DMS 273 (cell line): ENCODE data around the gene HLA-DMA.

Experiments used
- DNase-seq: peaks from one replicate; lab custom pipeline; 2025; ENCODE audit not compliant: unreplicated experiment; lab: John Stamatoyannopoulos, UW

The HLA-DMA gene

DNA sequence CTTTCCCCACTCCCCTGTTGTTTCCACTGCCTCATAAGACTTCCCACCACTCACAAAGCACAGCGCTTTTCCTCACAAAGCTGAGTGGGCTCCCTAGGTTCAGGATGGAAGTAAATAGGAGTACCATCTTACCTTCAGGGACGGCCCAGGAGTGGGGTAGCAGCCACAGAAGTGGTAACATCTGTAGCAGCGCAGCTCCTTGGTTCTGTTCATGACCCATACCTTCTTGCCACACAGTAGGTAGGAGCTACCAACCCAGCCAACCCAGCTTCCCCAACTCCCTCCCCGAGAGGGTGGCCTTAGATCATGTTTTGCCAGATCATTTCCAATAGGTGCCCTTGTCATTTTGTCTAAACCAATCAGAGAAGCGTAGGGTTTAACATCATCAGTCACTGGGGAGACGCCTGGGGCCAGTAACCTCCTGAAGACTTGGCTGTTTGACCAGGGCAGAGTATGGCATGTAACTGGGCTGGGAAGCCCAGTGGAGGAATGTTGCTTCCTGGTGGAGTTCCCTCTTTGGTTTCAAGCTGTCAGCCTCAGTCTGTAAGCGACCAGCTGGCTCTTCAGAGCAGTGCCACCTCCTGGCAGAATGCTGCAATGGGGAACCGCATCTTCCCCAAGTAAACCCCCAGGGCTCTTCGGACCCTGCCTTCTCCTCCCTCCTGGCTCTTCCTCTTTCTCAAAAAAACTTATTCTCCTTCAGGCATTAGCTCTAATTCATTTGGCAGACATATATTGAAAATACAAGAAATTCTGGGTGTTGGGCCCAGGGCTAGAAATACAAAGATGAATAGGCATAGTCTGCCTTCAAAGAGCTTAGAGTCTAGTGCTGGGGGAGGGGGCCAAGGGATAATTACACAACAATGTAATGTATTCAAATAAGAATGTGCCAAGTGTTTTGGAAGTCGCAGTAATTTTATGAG is at the start of gene HLA-DMA:
HLA-DMA (minus strand) TSS at position 281 of the 923 bp plus-strand sequence; CDS start at position 220, 61 bp downstream.
- DNase-seq, result peak; percentile 92

DNA sequence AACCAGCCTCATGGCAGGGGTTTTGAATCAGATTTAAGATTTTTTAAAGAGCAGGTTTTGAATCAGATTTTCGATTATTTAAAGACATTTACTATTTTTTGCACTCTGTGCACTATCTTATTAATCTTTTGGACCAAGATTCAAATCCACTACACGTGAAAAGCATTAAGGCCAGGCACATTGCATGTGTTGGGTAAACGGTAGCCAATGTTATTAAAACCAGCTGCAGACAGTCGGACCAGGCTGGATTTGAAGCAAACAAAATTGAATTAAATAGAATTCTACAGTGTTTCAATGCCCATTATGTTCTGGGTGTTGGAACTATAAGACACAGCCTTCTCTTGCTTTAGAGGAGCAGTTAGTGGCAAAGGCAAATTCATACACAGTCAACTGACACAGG is 48.8 kb upstream of the HLA-DMA start:
- no peak for DNase-seq

DNA sequence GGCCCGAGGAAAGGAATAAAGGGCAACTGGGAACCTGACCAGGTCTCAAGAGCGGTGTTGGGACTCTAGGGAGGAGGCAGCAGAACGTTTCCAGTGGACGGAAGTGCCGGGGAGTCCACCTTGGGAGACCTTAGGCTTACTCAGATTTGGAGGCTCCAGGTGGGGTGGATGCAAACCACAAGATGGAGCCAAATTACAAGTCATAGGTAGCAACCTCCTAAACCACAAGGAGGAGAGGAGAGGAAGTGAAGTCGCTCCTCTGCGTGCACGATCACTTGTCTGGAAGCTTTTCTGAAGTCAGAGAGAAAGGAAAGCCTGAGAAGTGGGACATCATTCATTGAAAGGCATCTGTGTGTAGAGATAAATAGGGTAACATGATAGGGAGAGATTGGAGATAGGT is 47.2 kb upstream of the HLA-DMA start:
- DNase-seq, result peak; percentile 65

DNA sequence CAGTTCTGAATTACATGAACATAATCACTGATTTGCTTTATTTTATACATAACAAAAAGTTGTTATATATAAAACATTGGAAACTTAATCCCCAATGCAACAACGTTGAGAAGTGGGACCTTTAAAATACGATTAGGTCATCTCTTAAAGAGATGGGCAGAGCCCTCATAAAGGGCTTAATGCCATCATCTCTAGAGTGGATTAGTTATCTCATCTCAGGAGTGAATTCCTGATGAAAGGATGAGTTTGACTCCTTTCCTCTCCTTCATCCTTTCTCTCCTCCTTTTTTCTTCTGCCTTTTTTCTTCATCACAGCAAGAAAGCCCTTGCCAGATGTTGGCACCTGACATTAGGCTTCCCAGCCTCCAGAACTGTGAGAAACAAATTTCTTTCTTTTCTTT is 42.6 kb upstream of the HLA-DMA start:
- DNase-seq, result no peak

DNA sequence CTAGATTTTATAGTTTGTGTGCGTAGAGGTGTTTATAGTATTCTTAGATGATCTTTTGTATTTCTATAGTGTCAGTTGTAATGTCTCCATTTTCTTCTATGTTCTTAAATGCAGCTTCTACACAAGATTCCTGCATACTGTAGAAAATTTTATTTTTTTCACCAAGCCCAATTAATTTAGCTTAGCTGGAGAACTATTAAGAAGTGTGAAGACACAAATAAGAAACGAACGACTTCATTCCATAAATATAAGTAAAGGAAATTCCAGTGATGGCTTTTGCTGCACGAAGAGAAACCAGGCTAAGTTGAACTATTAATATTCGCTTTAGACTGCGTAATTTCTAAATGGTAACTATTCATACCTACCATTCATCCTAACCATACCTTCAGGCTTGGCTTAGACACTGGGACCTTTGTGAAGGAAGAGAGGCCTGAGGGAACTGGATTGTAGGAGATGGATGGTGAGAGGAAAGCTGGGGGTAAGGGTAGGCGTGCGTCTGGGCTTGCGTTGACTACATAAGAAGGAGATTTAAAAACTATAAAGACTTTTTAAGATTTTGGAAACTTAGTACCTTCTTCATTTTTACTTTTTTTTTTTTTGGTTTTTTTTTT is 40.6 kb upstream of the HLA-DMA start:
- DNase-seq, result no peak

DNA sequence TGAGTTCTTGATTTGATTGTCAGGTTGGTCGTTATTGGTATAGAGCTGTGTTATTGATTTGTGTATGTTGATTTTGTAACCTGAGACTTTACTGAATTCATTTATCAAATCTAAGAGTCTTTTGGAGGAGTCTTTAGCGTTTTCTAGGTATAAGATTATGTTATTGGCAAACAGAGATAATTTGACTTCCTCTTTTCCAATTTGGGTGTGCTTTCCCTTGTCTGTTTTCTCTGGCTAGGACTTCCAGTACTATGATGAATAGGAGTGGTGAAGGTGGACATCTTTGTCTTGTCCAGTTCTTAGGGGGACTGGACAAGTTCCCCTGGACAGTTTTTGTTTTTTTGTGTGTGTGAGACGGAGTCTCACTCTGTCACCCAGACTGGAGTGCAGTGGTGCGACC is 39.1 kb upstream of the HLA-DMA start:
- no peak for DNase-seq

DNA sequence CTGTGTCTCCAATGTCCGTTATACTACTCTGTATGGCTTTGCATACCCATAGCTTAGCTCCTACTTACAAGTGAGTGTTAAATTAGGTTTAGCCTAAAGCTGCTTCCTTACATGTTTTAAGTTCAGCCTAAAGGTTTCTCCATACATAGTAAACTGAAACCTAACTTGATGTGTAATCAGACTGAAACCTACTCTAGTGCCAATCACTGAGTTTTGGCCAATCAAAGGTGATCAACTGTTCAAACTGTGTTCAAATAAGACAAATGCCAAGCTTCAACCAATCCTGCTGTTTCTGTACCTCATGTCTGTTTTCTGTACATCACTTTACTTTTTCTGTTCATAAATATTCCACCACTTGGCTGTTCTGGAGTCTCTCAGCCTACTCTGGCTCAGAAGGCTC is 36.5 kb upstream of the HLA-DMA start:
- no peak for DNase-seq

DNA sequence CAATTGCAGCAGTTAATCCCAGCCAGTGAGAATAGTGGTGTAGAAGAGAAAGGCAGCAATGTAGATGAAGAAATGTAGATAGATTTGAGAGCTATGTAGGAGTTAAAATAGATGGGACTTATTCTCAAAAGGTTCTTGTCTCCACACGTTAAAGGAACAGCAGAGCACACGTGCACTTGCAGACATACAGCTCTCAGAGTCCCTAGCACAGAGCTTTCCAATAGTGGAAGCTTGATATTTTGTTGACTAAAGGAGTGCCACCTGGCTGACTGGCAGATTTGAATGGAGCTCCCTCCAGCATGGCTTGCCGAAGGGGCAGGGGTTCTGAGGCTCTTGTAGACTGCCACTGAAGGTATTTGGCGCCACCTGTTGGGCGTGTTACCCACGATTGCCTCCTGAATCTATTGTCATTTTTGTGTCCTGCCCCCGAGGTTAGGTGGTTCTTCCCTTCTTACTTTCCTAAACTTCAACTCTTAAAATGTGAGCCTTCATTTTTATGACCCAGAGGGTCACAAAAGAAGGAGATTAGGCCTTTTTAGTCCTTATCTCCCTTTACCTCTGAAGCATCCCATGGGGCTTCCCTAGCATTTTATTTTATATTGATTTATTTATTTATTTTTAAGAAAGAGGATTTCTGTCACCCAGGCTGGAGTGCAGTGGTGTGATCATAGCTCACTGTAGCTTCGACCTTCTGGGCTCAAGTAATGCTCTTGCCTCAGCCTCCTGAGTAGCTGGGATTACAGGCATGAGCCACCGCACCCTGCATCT is 31.9 kb upstream of the HLA-DMA start:
- DNase-seq, result peak; percentile 97

DNA sequence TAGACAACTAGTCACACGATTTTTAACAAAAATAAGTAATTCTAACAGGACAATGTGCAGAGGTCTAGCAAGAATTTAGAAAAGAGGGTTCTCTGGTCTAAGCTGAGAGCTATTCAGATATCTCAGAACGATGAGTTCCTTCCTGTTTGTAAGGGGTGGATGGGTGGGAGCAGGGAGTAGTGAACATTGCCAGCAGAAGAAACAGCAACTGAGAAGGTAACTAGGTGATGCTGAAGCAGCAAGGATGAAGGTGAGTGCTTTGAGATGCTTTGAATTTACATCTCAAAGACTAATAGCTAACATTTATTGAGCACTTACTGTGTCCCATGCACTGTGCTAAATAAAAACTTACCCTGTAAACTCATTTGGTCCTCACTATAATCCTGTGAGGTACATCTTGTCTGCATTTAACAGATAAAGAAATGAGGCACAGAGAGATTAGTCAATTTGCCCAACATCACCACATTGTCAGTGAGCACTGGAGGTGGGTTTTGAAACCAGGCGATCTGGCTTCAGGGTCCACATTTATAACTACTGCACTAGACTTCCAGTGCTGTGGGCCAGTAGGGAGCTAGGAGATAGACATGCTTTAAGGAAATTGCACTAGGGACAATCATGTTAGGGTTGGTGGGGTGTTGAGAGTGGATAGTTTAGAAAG is 31.2 kb upstream of the HLA-DMA start:
- no peak for DNase-seq

DNA sequence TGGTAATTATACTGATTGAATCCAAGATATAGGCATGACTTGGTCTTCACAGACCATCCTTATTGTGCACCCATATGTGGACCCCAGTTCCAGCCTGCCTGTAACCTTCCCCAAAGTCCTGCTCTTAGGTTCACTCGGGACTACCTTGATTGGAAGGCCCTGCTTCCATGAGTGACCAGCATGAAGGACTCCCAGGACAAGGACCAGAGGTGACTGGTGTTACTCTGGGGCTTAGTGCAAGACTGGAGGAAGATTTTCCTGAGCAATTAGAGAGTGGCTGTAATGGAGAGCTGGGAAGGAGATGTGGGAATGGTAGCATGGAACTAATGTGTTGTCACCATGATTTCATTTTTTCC is 30.6 kb upstream of the HLA-DMA start:
- DNase-seq, result no peak

DNA sequence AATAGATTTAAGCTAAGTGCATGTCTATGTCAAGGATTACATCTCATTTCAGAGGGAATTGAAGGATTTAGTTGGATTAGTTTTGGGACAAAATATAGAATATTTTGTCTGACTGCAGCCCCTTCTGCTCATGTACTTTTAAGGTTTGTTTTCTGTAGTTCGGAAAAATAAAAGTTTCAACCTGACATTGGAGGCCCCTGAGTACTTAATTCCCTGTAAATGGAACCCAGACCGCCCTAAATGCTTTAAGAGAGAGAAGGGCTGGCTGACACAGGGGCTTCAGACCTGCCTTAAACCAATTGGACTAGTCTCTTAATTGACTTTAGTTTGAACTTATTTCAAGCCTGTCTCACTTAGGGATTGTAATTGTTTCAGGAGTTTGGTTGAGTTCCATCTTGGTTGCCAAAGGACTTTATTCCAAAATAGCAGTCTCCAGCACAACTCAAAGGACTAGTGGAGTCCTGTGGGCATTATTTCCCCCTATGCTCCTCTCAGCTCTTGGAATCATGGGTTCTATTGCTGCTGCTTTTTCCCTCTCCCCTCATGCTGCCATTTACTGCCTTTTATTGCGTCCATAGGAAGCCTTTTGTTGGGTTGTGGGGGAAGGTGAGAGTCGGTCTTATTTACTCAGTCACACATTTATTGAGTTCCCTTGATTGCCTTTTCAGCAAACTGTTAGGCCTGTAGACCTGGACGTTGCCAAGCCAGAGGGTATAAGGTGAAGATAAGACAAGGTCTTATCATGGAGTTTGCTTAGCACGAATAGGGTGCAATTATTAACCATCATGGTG is 30.0 kb upstream of the HLA-DMA start:
- DNase-seq, result peak; percentile 65

DNA sequence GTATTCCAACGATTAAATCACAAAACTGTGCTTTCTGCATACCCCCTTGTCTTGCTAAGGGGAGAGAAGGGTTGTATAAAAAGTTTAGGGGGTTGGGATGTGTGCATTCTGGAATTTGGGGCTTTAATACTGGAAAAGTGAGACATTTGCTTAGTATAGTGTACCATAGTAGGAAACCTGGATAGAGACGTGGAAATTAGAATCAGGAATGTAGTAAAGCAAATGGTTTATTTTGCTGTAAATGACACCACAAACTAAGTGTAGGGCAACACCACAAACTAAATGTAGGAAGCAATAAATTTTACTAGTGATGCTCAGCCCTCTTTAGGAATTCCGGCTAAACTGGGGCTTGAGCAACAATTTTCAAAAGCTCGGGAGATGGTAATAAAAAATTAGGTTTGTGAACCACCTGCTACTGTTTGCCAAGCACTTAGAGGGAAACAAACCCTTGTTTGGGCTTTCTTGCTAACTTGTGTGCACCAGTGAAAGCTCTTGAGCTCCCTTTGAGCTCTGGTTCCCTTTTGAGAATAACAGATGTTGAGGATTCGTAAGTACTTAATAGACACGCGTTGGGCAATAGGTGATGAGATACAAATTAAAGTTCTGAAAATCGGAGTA is 29.3 kb upstream of the HLA-DMA start:
- peak; percentile 89 for DNase-seq

DNA sequence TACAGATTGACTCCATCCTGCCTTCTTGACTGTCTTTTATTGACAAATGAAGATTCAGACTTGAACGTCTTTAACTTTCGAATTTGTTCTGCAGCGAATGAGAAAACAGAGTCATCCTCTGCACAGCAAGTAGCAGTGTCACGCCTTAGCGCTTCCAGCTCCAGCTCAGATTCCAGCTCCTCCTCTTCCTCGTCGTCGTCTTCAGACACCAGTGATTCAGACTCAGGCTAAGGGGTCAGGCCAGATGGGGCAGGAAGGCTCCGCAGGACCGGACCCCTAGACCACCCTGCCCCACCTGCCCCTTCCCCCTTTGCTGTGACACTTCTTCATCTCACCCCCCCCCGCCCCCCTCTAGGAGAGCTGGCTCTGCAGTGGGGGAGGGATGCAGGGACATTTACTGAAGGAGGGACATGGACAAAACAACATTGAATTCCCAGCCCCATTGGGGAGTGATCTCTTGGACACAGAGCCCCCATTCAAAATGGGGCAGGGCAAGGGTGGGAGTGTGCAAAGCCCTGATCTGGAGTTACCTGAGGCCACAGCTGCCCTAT is 27.7 kb upstream of the HLA-DMA start:
- peak; percentile 44 for DNase-seq

DNA sequence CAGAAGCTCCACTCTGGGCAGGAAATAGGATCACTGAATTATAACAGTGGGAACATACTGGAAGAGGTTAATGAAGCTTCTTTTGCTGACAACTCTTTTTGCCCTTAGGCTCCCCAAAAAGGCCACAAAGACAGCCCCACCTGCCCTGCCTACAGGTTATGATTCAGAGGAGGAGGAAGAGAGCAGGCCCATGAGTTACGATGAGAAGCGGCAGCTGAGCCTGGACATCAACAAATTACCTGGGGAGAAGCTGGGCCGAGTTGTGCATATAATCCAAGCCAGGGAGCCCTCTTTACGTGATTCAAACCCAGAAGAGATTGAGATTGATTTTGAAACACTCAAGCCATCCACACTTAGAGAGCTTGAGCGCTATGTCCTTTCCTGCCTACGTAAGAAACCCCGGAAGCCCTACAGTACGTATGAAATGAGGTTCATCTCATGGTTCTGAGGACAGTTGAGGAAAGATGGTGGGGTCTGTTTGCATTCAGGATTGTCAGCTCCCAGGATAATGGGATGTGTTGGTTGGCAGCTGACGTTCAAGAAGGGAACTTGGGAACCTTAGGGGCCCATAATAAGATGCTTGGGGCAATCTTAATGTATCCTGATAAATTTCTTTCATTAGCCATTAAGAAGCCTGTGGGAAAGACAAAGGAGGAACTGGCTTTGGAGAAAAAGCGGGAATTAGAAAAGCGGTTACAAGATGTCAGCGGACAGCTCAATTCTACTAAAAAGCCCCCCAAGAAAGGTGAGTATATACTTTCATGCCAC is 27.0 kb upstream of the HLA-DMA start:
- no peak for DNase-seq

DNA sequence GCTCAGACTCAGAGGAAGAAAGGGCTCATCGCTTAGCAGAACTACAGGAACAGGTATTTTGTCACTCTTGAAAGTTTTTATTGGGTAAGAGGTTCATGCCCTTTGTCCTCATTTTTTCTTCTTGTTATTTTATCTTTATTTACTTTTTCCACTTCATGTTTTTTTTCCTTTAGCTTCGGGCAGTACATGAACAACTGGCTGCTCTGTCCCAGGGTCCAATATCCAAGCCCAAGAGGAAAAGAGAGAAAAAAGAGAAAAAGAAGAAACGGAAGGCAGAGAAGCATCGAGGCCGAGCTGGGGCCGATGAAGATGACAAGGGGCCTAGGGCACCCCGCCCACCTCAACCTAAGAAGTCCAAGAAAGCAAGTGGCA is 25.0 kb upstream of the HLA-DMA start:
- no peak for DNase-seq

DNA sequence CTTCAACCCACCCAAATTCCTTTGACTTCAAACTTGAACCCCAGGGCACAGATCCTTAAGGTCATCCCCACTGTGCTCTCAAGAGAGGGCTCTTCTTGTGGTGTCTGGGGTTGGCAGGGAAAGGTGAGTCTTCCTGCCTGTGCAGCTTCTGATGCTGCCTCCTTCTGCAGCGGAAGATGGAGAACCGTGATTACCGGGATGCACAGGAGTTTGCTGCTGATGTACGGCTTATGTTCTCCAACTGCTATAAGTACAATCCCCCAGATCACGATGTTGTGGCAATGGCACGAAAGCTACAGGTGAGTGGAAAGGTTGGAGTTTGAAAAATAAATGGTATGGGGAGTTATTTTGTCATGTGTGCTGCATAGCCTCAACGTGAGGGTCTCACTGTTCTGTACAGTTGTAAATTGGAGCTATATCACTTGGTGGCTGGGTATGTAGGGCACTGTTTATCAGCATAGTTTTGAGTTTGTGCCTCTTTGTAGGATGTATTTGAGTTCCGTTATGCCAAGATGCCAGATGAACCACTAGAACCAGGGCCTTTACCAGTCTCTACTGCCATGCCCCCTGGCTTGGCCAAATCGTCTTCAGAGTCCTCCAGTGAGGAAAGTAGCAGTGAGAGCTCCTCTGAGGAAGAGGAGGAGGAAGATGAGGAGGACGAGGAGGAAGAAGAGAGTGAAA is 24.5 kb upstream of the HLA-DMA start:
- DNase-seq, result no peak

DNA sequence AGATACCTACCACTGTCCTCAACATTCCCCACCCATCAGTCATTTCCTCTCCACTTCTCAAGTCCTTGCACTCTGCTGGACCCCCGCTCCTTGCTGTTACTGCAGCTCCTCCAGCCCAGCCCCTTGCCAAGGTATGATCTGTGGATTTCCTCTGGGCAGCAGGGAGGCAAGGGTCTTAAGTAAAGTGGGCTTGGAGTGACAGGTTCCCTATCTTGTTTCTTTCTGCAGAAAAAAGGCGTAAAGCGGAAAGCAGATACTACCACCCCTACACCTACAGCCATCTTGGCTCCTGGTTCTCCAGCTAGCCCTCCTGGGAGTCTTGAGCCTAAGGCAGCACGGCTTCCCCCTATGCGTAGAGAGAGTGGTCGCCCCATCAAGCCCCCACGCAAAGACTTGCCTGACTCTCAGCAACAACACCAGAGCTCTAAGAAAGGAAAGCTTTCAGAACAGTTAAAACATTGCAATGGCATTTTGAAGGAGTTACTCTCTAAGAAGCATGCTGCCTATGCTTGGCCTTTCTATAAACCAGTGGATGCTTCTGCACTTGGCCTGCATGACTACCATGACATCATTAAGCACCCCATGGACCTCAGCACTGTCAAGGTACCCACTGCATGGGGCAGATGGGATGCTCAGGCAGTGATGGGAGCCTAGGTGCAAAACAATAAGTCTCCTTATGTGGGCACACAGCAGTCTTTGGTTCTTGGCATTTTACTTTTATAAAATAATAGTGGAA is 23.6 kb upstream of the HLA-DMA start:
- no peak for DNase-seq

DNA sequence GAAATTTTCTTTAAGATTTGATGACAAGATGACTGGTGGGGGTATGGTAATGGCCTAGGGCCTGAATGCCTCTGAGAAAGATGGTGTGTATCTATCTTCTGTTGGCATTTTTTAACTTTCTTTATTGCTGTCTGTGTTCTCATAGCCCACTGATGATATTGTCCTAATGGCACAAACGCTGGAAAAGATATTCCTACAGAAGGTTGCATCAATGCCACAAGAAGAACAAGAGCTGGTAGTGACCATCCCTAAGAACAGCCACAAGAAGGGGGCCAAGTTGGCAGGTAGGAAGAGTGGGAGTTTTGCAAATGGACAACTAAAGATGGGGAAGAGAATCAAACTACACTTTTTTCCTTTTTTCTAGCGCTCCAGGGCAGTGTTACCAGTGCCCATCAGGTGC is 23.0 kb upstream of the HLA-DMA start:
- DNase-seq, result no peak
